ENCODE measurements around the gene DLX2.

The DLX2 gene

DNA sequence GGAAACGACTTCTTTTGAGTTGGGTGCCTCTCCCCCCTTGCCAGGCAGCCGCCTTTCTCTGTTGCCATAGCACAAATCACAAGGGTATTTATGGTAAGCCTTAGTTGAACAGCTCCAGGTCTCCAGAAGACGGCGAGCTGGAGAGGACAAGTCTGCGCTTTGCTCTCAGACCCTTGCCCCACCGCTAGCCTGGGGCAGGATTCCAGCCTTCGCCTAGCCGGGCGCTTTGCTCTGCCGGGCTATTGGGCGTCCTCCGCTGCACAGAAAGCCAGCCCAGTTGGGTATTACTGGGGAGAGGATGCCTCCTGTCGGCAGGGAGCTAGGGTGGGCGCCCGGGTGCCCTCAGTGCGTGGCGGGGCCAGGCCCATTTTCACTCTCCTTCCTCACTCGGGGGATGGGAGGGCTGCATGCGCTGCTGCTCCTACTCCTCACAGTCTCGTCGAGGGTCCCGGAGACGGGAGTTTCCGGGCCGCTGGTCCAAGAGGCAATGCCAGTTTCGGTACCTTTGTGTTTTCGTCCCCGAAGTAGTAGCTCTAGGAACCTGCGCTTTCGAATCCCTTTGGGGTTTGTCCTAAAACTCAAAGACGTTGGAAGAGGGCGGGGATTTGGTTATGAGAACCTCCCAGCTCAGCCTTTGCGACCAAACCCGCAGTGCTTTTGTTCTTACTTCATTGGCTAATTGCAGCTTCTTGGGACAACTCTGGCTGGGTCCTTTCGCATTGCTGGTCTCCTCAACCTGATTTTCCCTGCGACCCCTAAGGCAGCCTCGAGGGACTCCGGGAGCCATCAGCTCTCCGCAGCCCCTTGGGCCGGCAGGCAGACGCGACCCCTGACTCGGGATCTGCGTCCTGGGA, 3.6 kb upstream of the DLX2 start:
- DNase-seq = peak; percentile 96

DNA sequence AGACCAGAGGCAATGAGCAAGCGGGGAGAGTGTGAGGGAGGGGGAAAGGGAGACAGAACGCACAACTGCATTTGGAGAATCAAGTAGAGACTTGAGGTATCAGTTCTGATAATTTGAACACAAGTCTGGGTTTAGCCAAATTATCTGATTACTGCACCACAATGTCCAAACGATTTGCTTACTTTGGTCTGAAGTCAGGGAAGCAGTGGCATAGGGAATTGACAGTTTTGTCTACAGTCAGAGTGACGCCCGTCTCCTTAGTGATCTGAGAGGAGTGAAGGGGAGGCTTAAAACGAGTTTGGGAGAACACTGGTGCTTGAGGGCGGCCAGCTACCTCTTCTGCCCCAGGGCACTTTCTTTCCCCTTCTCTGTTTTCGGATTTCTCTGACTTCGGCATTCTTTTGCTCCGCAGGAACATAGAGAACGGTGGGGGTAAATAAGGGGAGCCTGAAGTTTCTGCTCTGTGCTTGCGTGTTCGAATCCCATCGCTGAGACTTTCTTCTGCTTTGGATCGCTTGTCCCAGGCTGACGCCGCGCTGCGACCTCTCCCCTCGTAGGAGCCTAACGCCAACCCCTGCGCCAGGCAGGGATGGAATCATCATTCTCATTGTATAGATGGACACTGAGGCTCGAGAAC, 2.9 kb upstream of the DLX2 start:
- no peak for DNase-seq

GRCh38 chr2:172103471-172104272, 972 bp upstream of the DLX2 start:
- peak; percentile 95 for DNase-seq

GRCh38 chr2:172101821-172102390, 794 bp downstream of the DLX2 start:
- DNase-seq = peak; percentile 78

DNA sequence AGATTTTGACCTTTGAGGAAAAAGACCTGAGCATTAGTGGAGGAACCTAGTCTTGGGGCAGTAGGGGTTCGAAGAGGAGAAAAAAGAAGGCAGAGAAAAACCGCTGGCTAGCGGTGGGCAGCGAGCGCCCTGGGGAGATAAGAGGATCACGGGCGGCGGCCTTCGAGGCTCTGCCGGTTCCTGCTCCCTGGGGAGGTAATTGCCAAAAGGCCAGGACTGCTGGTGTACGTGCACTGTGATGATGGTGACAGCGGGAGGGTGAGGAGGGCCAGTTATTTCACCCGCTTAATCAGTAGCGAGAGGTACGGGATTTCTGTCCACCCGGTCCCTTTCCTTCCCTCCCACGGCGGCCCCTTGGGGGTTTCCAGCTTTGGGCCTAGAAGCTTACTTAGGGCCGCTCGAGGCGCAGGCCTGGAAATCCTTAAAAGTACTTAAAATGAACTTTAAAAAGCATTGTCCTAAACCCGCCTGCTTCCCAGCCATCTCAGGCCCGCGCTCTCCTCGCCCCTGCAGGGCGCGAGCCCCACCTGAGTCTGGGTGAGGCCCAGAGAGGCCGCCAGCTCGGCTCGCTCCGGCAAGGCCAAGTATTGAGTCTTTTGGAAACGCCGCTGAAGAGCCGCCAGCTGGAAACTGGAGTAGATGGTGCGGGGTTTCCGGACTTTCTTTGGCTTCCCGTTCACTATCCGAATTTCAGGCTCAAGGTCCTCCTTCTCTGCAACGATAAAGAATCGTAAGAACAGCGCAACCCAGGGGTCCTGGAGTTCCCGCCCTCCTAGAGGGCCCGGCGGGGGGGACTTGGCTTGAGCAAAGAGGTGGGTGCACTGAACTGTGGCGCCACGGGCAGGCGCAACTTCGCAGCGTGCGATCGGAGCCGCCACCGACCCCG, 1.5 kb downstream of the DLX2 start:
- DNase-seq = no peak

DNA sequence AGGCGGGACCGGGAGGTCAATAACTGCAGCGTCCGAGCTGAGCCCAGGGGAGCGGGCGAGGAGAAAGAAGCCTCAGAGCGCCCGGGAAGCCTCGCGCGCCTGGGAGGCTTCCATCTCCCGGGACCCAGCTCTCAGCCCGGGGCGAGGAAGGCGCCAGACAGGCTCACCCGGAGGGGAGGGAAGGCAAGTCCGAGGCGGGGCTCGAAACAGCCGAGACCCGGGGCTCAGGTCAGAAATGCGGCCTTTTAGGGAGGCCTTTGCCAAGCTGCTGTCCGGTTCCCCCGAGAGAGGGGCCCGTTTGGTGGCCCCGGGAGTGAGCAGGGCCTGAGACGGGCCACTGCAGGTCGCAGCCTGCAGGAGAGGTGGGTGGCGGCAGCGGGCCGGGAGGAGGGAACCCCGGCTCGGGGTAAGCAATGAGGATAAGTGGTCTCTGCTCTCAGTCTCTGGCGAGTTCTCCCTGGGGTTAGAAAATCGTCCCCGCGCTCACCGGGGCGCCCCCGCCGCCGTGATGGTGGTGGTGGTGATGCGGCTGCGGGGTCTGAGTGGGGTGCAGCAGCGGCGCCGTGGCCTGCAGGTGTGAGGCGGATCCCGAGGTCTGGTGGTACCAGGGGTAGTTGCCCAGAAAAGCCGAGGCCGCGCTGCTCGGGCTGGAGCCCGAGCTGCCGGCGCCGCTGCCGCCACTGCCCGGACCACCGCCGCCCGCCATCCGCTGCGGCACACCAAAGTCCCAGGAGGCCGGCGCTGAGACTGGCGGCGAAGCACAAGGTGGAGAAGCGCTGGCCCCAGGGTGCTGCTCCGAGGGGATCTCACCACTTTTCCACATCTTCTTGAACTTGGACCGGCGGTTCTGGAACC, 2.4 kb downstream of the DLX2 start:
- peak; percentile 67 for DNase-seq

- DNase-seq = no peak
Measured at GRCh38 chr2:172099472-172100079, 3.1 kb downstream of the DLX2 start.

DNA sequence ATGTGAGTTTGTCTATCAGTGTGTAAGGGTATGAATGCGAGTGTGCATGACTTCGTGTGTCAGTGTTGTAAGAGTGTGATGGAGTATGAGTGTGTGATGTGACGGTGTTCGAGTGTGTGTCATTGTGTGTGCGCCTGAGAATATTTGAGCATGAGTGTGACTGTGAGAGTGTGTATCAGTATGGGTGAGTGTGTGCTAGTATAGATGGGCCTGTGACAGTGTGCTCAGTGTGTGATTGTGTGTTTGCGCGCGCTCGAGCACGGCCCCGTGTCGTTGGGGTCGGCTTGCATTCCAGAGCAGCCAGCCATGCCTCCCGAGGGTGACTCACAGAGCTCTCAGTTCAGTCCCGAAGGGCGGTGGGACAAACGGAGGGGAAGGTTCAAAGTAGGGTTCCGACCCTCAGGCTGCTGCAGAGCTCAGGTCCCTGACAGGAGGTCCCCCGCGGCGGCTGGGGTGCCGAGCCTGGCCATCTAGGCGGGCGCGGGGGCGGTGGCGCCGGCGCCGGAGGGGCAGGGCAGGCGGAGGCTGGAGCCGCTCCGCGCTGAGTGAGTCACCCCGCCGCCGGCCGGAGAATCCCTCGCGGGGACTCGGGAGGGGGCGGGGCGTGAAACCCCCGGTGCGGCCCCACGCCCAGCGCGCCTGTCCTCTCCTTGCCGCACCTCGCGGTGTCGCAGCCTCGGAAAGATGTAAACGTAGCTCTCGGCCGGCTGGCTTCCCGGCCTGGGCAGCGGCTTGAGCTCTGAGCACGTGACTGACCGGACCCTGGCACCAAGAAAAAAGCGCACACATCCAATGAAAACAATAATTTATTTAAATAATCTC, 3.8 kb downstream of the DLX2 start:
- peak; percentile 98 for DNase-seq

- DNase-seq = peak; percentile 55
Measured at GRCh38 chr2:172098287-172098649, 4.4 kb downstream of the DLX2 start.

DNA sequence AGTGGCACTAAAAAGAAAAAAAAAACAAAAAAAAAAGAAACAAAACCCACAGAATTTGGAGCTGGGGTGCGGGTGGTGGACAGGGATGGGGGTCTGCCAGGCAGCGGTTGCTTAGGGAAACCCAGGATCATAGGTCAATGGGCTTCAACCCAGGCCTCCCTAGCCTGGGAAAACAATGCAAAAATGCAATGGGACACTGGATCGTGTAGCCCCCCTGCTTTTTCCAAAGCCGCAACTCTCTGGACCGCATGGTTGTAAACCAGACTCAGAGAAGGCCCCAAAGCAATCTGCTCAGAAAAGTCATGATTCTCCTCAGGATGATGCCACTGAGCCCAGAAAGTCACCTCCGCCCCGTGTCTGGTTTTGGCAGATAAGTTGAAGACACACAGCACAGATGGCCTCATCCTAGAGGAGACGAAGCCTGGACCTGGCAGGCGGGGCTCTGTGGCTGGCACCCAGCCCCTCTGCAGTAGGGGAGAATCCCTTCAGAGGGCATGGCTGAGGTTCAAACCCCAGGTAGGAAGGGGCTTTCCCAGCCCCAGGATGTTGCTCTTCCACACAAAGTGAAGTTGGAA, 5.1 kb downstream of the DLX2 start:
- peak; percentile 76 for DNase-seq

DNA sequence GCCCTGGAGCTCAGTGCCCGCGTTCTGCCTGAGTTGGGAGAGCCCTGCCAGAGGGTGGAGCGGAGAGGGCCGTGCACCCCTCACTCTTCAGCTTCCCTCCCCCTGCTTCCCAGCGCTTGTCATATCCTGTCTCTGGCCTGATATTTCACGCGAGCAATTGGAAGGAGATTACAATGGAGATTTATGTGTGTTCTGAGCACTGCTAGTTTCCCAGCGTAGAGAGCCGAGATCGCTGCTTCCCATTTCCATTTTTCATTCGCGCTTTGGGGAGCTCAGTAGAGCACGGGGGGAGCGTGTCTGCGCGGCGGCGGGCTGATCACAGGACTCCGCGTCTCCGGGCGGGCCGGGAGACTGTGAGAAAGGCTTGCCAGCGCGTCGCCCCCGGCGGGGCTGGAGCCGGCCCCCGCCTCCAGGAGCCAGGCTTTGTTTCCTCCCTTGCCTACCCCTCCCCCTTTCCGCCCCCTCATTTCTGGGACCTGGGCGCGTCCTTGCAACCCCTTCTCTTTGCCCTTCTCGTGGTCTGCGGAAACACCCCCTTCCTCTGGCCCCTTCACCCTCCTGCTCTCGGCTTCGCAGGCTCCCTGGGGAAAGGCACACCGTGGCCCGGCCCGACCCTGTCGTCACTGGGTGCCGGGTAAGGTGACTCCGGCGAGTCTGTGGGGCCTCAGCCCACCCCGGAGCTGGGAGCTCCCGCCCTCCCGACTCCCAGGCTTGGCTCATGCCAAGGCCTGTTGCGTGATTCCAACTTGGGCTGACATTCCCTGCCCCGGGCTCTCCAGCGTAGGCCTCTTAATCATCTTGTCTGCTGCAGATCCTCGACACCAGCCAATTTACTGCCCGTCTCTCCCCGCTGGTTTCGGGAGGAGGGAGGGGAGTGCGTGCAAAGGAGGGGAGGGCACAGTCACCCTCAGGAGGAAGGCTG, 5.8 kb downstream of the DLX2 start:
- DNase-seq = peak; percentile 97

DNA sequence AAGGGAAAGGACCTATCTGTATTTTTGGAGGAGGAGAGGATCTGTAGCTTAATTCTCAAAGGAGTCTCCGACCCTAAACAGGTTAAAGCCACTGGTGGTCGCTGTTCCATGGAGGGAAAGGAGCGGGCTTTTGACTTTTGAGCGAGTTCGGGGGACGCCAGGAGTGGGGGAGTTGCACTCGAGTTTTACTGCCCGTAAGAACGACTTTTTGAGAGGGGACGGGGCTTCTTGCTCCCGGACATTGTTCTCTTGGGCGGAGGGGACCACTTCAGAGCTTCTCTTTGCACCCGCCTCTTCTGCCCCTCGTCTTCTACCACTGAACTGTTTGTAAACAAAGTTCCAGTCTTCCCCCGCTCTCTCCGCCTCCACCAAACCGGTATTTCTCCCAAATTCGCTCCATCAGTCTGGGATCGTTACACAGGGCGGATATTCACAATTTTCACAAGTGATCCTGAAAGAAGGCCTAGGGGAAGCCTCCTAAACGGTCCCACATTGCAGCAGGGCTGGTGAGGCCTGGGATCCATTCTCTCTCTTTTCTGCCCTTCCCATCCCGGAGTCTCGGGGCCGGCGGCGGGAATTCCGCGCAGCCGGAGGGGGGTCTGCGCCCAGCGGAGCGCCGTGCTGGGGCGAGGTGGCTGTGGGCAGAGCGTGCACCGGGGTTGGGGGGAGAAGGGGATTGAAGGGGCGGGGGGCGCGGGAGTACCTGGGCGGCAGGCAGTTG, 6.6 kb downstream of the DLX2 start:
- peak; percentile 83 for DNase-seq

GRCh38 chr2:172095146-172095904, 7.4 kb downstream of the DLX2 start:
- peak; percentile 97 for DNase-seq

DNA sequence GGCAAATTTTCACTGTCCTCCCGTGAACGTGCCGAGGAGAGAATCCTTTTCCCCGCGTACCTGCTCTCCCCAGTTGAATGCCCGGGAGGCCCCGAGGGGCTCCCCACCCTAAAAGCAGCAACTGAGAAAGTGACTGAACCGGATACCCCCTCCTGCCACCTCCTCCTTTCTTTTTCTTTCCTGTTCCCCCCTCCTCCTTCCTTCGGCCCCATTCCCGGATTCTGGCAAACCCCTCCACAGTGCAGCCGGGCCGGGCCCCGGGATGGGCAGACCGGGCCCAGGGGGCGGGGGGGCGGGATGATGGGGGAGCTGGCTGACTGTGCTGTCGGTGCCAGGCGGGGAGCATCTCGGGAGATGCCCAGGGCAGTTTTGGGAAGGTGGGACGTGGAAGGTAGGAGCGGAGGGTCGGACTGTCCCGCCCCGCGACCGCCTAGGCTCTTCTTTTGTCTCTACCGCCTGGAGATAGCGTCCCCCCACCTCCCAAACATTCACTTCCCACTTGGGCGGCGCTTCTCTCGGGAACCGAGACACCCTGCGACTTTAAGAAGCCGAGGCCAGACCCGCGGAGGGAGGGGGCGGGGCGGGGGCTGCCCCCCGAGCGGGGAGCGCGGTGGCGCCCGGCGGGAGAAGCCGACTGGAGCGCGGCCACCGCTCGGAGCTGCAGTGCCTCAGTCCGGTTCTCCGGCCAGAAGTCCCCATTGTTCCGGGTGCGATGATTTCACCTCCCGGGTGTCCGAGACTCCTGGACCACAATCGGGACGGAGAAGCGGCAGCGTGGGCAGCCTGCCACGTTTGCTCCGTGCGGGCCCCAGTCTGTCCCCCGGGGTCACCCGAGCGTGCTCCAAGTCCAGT, 8.2 kb downstream of the DLX2 start:
- DNase-seq = peak; percentile 78

- DNase-seq = no peak
Measured at GRCh38 chr2:172093416-172094293, 9.0 kb downstream of the DLX2 start.
